B cell (primary cell): ENCODE measurements around the gene INCA1. TPM values are rescaled to one million over a fixed set of nuclear protein-coding genes. Genes with fewer than 3 reads are reported as not detected.

Experiments
- ATAC-seq: fragments of 200-7000 bp; cut with Tn5 transposase; one replicate; pipeline ENCODE4 v1.10.0; 2021; ENCODE audit warnings: low read depth, mild to moderate bottlenecking, moderate number of reproducible peaks, moderate library complexity
- CTCF ChIA-PET: fragments of 350-600 bp; sonication (Branson Sonifier 250); formaldehyde crosslinking; loops from one replicate; lab custom pipeline; 2021; ENCODE audit warnings: antibody characterized with exemption, inconsistent platforms; lab: Charles Lee
- POLR2A ChIA-PET: fragments of 350-600 bp; sonication (Branson Sonifier 250); formaldehyde crosslinking; loops from one replicate; lab custom pipeline; 2021; ENCODE audit warnings: antibody characterized with exemption; lab: Charles Lee
- DNase-seq: peaks from one replicate; pipeline ENCODE4 v3.0.0; 2013
- H2AFZ ChIP-seq: 2 replicates; pipeline ENCODE4 v1.6.1; 2012; ENCODE audit warnings: mild to moderate bottlenecking, low read depth, low read length; ENCODE audit not compliant: insufficient read depth, poor library complexity, severe bottlenecking
- H3K27ac ChIP-seq, 2 donors: 1 replicate in 1 of 2; 2 replicates in 1 of 2; pipeline ENCODE4 v1.5.1; 2012 to 2013; ENCODE audit warnings: low read length in 2 of 2, mild to moderate bottlenecking in 2 of 2, moderate library complexity in 1 of 2
- H3K27me3 ChIP-seq, 4 experiments: fragments of 200-600 bp in 1 of 4; sonication (generic) in 1 of 4; replicated peaks in 1 of 4; 1 replicate in 2 of 4; 2 replicates in 2 of 4; pipeline versions ENCODE4 v1.6.1 to v1.7.0; 2013 to 2016; ENCODE audit warnings: low read length in 3 of 4, mild to moderate bottlenecking in 2 of 4, mixed read lengths in 1 of 4, moderate library complexity in 1 of 4; ENCODE audit not compliant: insufficient read depth in 4 of 4, control insufficient read depth in 3 of 4; ENCODE audit errors: control extremely low read depth in 1 of 4
- H3K36me3 ChIP-seq, 2 experiments: replicated peaks in 1 of 2; 1 replicate in 1 of 2; 2 replicates in 1 of 2; pipeline versions ENCODE4 v1.6.1 to v1.7.1; 2013; ENCODE audit warnings: low read length in 1 of 2; ENCODE audit not compliant: insufficient read depth in 2 of 2, control insufficient read depth in 1 of 2; ENCODE audit errors: control extremely low read depth in 1 of 2, extremely low read depth in 1 of 2
- H3K4me1 ChIP-seq, 2 donors: fragments of 200-600 bp in 1 of 2; sonication (generic) in 1 of 2; 1 replicate in 1 of 2; 2 replicates in 1 of 2; pipeline versions ENCODE4 v1.5.1 to v1.6.1; 2013 to 2017; ENCODE audit warnings: low read length in 2 of 2; ENCODE audit not compliant: control insufficient read depth in 2 of 2, insufficient read depth in 2 of 2
- H3K4me2 ChIP-seq: replicated peaks from 2 replicates; pipeline ENCODE3; 2012; ENCODE audit warnings: mild to moderate bottlenecking, low read depth, low read length; ENCODE audit not compliant: poor library complexity, severe bottlenecking
- H3K4me3 ChIP-seq, 5 experiments: fragments of 200-600 bp in 1 of 5; sonication (generic) in 1 of 5; 1 replicate in 3 of 5; 2 replicates in 2 of 5; pipeline versions ENCODE4 v1.5.1 to v1.7.0; 2011 to 2016; ENCODE audit warnings: low read length in 4 of 5, mild to moderate bottlenecking in 4 of 5, low read depth in 2 of 5, control low read depth in 1 of 5, moderate library complexity in 1 of 5; ENCODE audit not compliant: insufficient read depth in 1 of 5; ENCODE audit errors: control extremely low read depth in 1 of 5, extremely low read depth in 1 of 5
- H3K79me2 ChIP-seq: fragments of 200-600 bp; sonication (generic); one replicate; pipeline ENCODE4 v1.6.0; 2016; ENCODE audit warnings: low read length; ENCODE audit not compliant: control insufficient read depth, insufficient read depth
- H3K9ac ChIP-seq: fragments of 200-600 bp; sonication (generic); 2 replicates; pipeline ENCODE4 v1.6.1; 2017; ENCODE audit warnings: mild to moderate bottlenecking, low read length, moderate library complexity
- H3K9me3 ChIP-seq, 3 donors: one replicate each; pipeline versions ENCODE4 v1.6.1 to v1.7.1; 2013; ENCODE audit warnings: low read length in 2 of 3; ENCODE audit not compliant: control insufficient read depth in 2 of 3, insufficient read depth in 1 of 3; ENCODE audit errors: control extremely low read depth in 1 of 3
- H4K20me1 ChIP-seq: 2 replicates; pipeline ENCODE4 v1.6.0; 2012; ENCODE audit warnings: mild to moderate bottlenecking, low read length; ENCODE audit not compliant: insufficient read depth, control insufficient read depth, poor library complexity, severe bottlenecking
- H3K27ac Mint-ChIP-seq: one replicate; pipeline ENCODE4 v1.8.0; 2021; ENCODE audit warnings: mixed read lengths
- H3K27me3 Mint-ChIP-seq: one replicate; pipeline ENCODE4 v1.8.0; 2021; ENCODE audit warnings: mixed read lengths
- H3K4me1 Mint-ChIP-seq: one replicate; pipeline ENCODE4 v1.8.0; 2021; ENCODE audit warnings: mixed read lengths
- H3K4me3 Mint-ChIP-seq: one replicate; pipeline ENCODE4 v1.8.0; 2021; ENCODE audit warnings: mixed read lengths
- H3K9me3 Mint-ChIP-seq: one replicate; pipeline ENCODE4 v1.8.0; 2022; ENCODE audit warnings: mixed read lengths; ENCODE audit not compliant: insufficient read depth
- CTCF ChIP-seq: fragments of 200-600 bp; IDR thresholded peaks from one replicate; pipeline ENCODE4 v1.8.0; 2022; ENCODE audit warnings: antibody characterized with exemption, mild to moderate bottlenecking
- EZH2 ChIP-seq: IDR thresholded peaks from 2 replicates; pipeline ENCODE4 v1.6.1; 2012; ENCODE audit warnings: borderline replicate concordance, low read depth, mild to moderate bottlenecking, moderate library complexity, low read length; ENCODE audit not compliant: insufficient read depth, poor library complexity, severe bottlenecking
- WGBS: methylation state at CpG from one replicate; pipeline ENCODE4 v1.1.5; 2013; ENCODE audit warnings: missing lambda C conversion rate; ENCODE audit not compliant: insufficient coverage; 5-methylcytosine and 5-hydroxymethylcytosine counted together
- intact Hi-C: fragments of 100-400 bp; cut with micrococcal nuclease; formaldehyde crosslinking; loops from one replicate; pipeline ENCODE4 v1.10.0; 2022
- polyA plus RNA-seq: library from polyadenylated mRNA; depleted of rRNA; stranded (reverse); fragments of >200 nt; gene quantifications from 2 replicates; pipeline ENCODE4 v1.2.3, GENCODE V29; 2012
- total RNA-seq, 2 donors: library from RNA; stranded (reverse); fragments of 120-200 nt in 1 of 2; gene quantifications; 1 replicate in 1 of 2; 2 replicates in 1 of 2; pipeline versions ENCODE4 v1.2.3 to v1.2.4, GENCODE V29; 2013 to 2022

INCA1 gene
- total and polyA plus RNA-seq, 2 donors (not counting 1 experiment from before 2014, with no cell fraction given): 0.30 to 0.60 TPM

GRCh38 chr17:4968486-4969046 lies 28.8 kb downstream of the INCA1 start:
- ATAC-seq: no peak
- Histone ChIP-seq H3K79me2 (peaks cover 26% of the 10 kb centered on the region), H3K4me3 (peak overlapping the region; percentile 67 to 92 (median 75)), H3K27ac (peak overlapping the region; percentile 58 to 68), H3K9ac (peak overlapping the region; percentile 73), H3K4me1 (peaks cover 17 to 22% of the 10 kb centered on the region in 2 donors), H3K36me3 (peaks cover 0 to 17% of the 10 kb centered on the region in 2 experiments), H3K4me2 (peak overlapping the region; percentile 85), H2AFZ (peak overlapping the region; percentile 75), H3K9me3 (no peaks in the 10 kb centered on the region), H4K20me1 (no peaks in the 10 kb centered on the region), H3K27me3 (no peaks in the 10 kb centered on the region)
- Mint-ChIP-seq H3K4me1 (peaks cover 15% of the 10 kb centered on the region), H3K27ac (no peak overlapping the region), H3K9me3 (no peaks in the 10 kb centered on the region), H3K4me3 (no peak overlapping the region), H3K27me3 (no peaks in the 10 kb centered on the region)
- TF ChIP-seq EZH2 (no peak), CTCF (no peak)
- 65% methylated on average over 22 of the region's 23 CpGs for WGBS
- CTCF ChIA-PET: interaction anchor here (0.5 to 4.3 kb wide), 6 partner anchors 10 to 67 kb away, joined by 3 to 32 read pairs (median 4); partner anchors contain the start of genes CAMTA2, RNF167, SLC25A11 and SLC52A1
- POLR2A ChIA-PET: interaction anchor here (1.1 to 4.7 kb wide), 5 partner anchors 20 to 69 kb away, joined by 5 to 81 read pairs (median 13); partner anchors contain the start of genes C17orf107, PFN1, RNF167 and SLC25A11
- intact Hi-C loops: loop anchor here (5.0 kb wide), 1 partner anchor 49 kb away; no protein-coding TSS in a partner anchor
- no peak for DNase-seq
